GM23338 (cell line): Measurements from ENCODE around the gene FOXP1. TPM values are rescaled to one million over a fixed set of nuclear protein-coding genes. Genes with fewer than 3 reads are reported as not detected.

Source experiments
- ATAC-seq: fragments of 200-7000 bp; cut with Tn5 transposase; 3 replicates; pipeline ENCODE4 v1.9.1; 2020
- DNase-seq: peaks from one replicate; pipeline ENCODE4 v3.0.0-alpha.2; 2015; ENCODE audit warnings: low spot score
- H2AFZ ChIP-seq: fragments of 200-600 bp; sonication (generic); 2 replicates; pipeline ENCODE4 v1.8.0; 2016; ENCODE audit warnings: antibody characterized with exemption, mild to moderate bottlenecking, moderate library complexity
- H3F3A ChIP-seq: fragments of 200-600 bp; sonication (generic); replicated peaks from 2 replicates; pipeline ENCODE4 v1.8.0; 2017; ENCODE audit warnings: antibody characterized with exemption, mixed run types, low read depth
- H3K27ac ChIP-seq: fragments of 200-600 bp; sonication (generic); 2 replicates; pipeline ENCODE4 v1.6.1; 2016; ENCODE audit warnings: low read depth
- H3K27me3 ChIP-seq: fragments of 200-600 bp; sonication (generic); 2 replicates; pipeline ENCODE4 v1.8.0; 2016; ENCODE audit warnings: mild to moderate bottlenecking, mixed run types, moderate library complexity; ENCODE audit not compliant: insufficient read depth
- H3K36me3 ChIP-seq: fragments of 200-600 bp; sonication (generic); 2 replicates; pipeline ENCODE4 v1.8.0; 2016; ENCODE audit warnings: mild to moderate bottlenecking; ENCODE audit not compliant: insufficient read depth
- H3K4me1 ChIP-seq: fragments of 200-600 bp; sonication (generic); 2 replicates; pipeline ENCODE4 v1.8.0; 2016; ENCODE audit warnings: mild to moderate bottlenecking, moderate library complexity; ENCODE audit not compliant: insufficient read depth
- H3K4me2 ChIP-seq: fragments of 200-600 bp; sonication (generic); 2 replicates; pipeline ENCODE4 v1.7.1; 2017; ENCODE audit warnings: mixed run types
- H3K4me3 ChIP-seq: fragments of 200-600 bp; sonication (generic); 2 replicates; pipeline ENCODE4 v1.6.1; 2016; ENCODE audit warnings: mixed run types
- H3K79me2 ChIP-seq: fragments of 200-600 bp; sonication (generic); replicated peaks from 2 replicates; pipeline ENCODE4 v1.8.0; 2017; ENCODE audit warnings: mild to moderate bottlenecking; ENCODE audit not compliant: insufficient read depth
- H3K9me2 ChIP-seq: fragments of 200-600 bp; sonication (generic); 2 replicates; pipeline ENCODE4 v1.8.0; 2017; ENCODE audit not compliant: insufficient read depth
- H4K20me1 ChIP-seq: fragments of 200-600 bp; sonication (generic); replicated peaks from 2 replicates; pipeline ENCODE4 v1.8.0; 2017; ENCODE audit warnings: mild to moderate bottlenecking; ENCODE audit not compliant: insufficient read depth
- H3K27ac Mint-ChIP-seq: 2 replicates; pipeline ENCODE4 v1.8.0; 2020; ENCODE audit warnings: inconsistent platforms, mild to moderate bottlenecking, moderate library complexity, mixed read lengths
- H3K27me3 Mint-ChIP-seq: 3 replicates; pipeline ENCODE4 v1.8.0; 2022; ENCODE audit warnings: low read depth, mild to moderate bottlenecking, moderate library complexity, mixed read lengths, inconsistent platforms; ENCODE audit not compliant: insufficient read depth, poor library complexity
- H3K36me3 Mint-ChIP-seq: 3 replicates; pipeline ENCODE4 v1.8.0; 2021; ENCODE audit warnings: low read depth, mild to moderate bottlenecking, inconsistent platforms, moderate library complexity, mixed read lengths
- H3K4me1 Mint-ChIP-seq: 3 replicates; pipeline ENCODE4 v1.8.0; 2020; ENCODE audit warnings: mild to moderate bottlenecking, inconsistent platforms, mixed read lengths
- H3K4me3 Mint-ChIP-seq: 3 replicates; pipeline ENCODE4 v1.8.0; 2021; ENCODE audit warnings: moderate library complexity, mild to moderate bottlenecking, inconsistent platforms, mixed read lengths
- H3K9me3 Mint-ChIP-seq: 3 replicates; pipeline ENCODE4 v1.8.0; 2020; ENCODE audit warnings: moderate library complexity, mild to moderate bottlenecking, inconsistent platforms, mixed read lengths
- CREB1 ChIP-seq: fragments of 250-450 bp; sonication (Bioruptor Pico); IDR thresholded peaks from 2 replicates; pipeline ENCODE4 v1.5.0; 2020; ENCODE audit warnings: low read depth, mild to moderate bottlenecking, moderate library complexity
- CTCF ChIP-seq, 2 experiments: fragments of 200-600 bp in 1 of 2; sonication (generic) in 1 of 2; conservative IDR thresholded peaks; 2 replicates each; pipeline versions ENCODE4 v1.5.1 to v1.6.1; 2016 to 2017; ENCODE audit warnings: antibody characterized with exemption in 2 of 2, low read depth in 2 of 2, mild to moderate bottlenecking in 2 of 2, moderate library complexity in 1 of 2
- ETS1 ChIP-seq: IDR thresholded peaks from 2 replicates; pipeline ENCODE4 v1.6.1; 2016; ENCODE audit warnings: antibody characterized with exemption
- EZH2 ChIP-seq: fragments of 200-600 bp; sonication (generic); IDR thresholded peaks from one replicate; pipeline ENCODE4 v1.8.0; 2017; ENCODE audit warnings: antibody characterized with exemption, mild to moderate bottlenecking, low read depth; ENCODE audit not compliant: unreplicated experiment
- EZH2phosphoT487 ChIP-seq: fragments of 200-600 bp; sonication (generic); IDR thresholded peaks from one replicate; pipeline ENCODE4 v1.8.1; 2018; ENCODE audit warnings: antibody characterized with exemption; ENCODE audit not compliant: unreplicated experiment
- JUNB ChIP-seq: IDR thresholded peaks from one replicate; pipeline ENCODE4 v1.6.1; 2016; ENCODE audit warnings: antibody characterized with exemption; ENCODE audit not compliant: unreplicated experiment
- NANOG ChIP-seq: IDR thresholded peaks from 2 replicates; pipeline ENCODE4 v1.6.1; 2016; ENCODE audit warnings: antibody characterized with exemption, borderline replicate concordance
- POLR2AphosphoS5 ChIP-seq: IDR thresholded peaks from 2 replicates; pipeline ENCODE4 v1.6.1; 2016; ENCODE audit warnings: antibody characterized with exemption, low read depth
- REST ChIP-seq: IDR thresholded peaks from one replicate; pipeline ENCODE4 v1.6.1; 2018; ENCODE audit warnings: antibody characterized with exemption; ENCODE audit not compliant: unreplicated experiment
- STAT1 ChIP-seq: IDR thresholded peaks from one replicate; pipeline ENCODE4 v1.6.1; 2016; ENCODE audit warnings: antibody characterized with exemption; ENCODE audit not compliant: unreplicated experiment
- ZNF114 ChIP-seq: fragments of 250-450 bp; sonication (Bioruptor Pico); IDR thresholded peaks from 2 replicates; pipeline ENCODE4 v1.5.0; 2020; ENCODE audit warnings: mild to moderate bottlenecking, moderate library complexity
- ZNF331 ChIP-seq: fragments of 250-450 bp; sonication (Bioruptor Pico); IDR thresholded peaks from 2 replicates; pipeline ENCODE4 v1.5.0; 2020; ENCODE audit warnings: low read depth, mild to moderate bottlenecking, moderate library complexity
- ZNF462 ChIP-seq: fragments of 250-450 bp; sonication (Bioruptor Pico); IDR thresholded peaks from 2 replicates; pipeline ENCODE4 v1.5.0; 2020; ENCODE audit warnings: mild to moderate bottlenecking, moderate library complexity
- polyA plus RNA-seq: library from polyadenylated mRNA; unstranded; fragments of >200 nt; fragmentation: Nextera tagmentation; extraction: Ambion mirVana; gene quantifications from 2 replicates; pipeline ENCODE4 v1.2.1, GENCODE V29; 2016
- total RNA-seq: library from RNA; depleted of rRNA; stranded (reverse); fragments of >200 nt; shearing (Covaris generic); gene quantifications from 2 replicates; pipeline ENCODE4 v1.2.3, GENCODE V29; 2014

Gene FOXP1
- total and polyA plus RNA-seq, 2 experiments from 2014 or later = 32.9 to 35.5 TPM

GRCh38 chr3:71253169-71253568 lies 330.4 kb downstream of the FOXP1 start:
- H2AFZ ChIP-seq = no peak overlapping the region
- no peak for ATAC-seq
- 0 out of 2 replicates have a peak, but pooled peaks cover 6% of the 10 kb centered on the region for H3K9me2 ChIP-seq
- no peak overlapping the region for H3K4me2 ChIP-seq
- no peak overlapping the region for H3K4me3 Mint-ChIP-seq
- H3K36me3 ChIP-seq = no peaks in the 10 kb centered on the region
- no peak overlapping the region for H3K4me3 ChIP-seq
- no peaks in the 10 kb centered on the region for H3K36me3 Mint-ChIP-seq
- no peaks in the 10 kb centered on the region for H3K27me3 ChIP-seq
- H3F3A ChIP-seq = no peaks in the 10 kb centered on the region
- no peak for DNase-seq
- H3K27ac ChIP-seq = no peak overlapping the region
- H4K20me1 ChIP-seq = no peaks in the 10 kb centered on the region
- TF ChIP-seq ZNF114 = no peak
- no peak for TF ChIP-seq CREB1
- no peak for TF ChIP-seq REST
- TF ChIP-seq EZH2 = no peak
- TF ChIP-seq JUNB = no peak
- TF ChIP-seq ZNF331 (CRISPR knock-in tag) = no peak
- no peak for TF ChIP-seq EZH2phosphoT487
- no peak for TF ChIP-seq CTCF (conservative IDR thresholded peaks at IDR 0.05; ENCODE audit: low read depth in 2 of 2)
- no peak for TF ChIP-seq STAT1
- no peak for TF ChIP-seq POLR2AphosphoS5
- TF ChIP-seq ZNF462 (CRISPR knock-in tag) = no peak
- no peak for TF ChIP-seq ETS1
- TF ChIP-seq NANOG = no peak
- no peak overlapping the region for H3K27ac Mint-ChIP-seq
- 0 out of 2 replicates have a peak, but pooled peaks cover 5% of the 10 kb centered on the region for H3K4me1 ChIP-seq
- peaks cover 7% of the 10 kb centered on the region for H3K4me1 Mint-ChIP-seq
- no peaks in the 10 kb centered on the region for H3K79me2 ChIP-seq
- H3K27me3 Mint-ChIP-seq = no peaks in the 10 kb centered on the region
- H3K9me3 Mint-ChIP-seq = no peaks in the 10 kb centered on the region
